Prostate gland (tissue), 2 donors: Measurements from ENCODE around the gene SEM1. TPM values are rescaled to one million over a fixed set of nuclear protein-coding genes. Genes with fewer than 3 reads are reported as not detected.

Experiments
- DNase-seq: peaks from one replicate; pipeline ENCODE4 v3.0.0-alpha.2; 2019; ENCODE audit warnings: low spot score
- H3K27ac ChIP-seq, 2 donors: fragments of 200-600 bp; sonication (generic); 2 replicates each; pipeline ENCODE4 v1.5.1; 2017 to 2019
- H3K27me3 ChIP-seq: fragments of 200-600 bp; sonication (generic); replicated peaks from 2 replicates; pipeline ENCODE4 v1.5.1; 2019; ENCODE audit not compliant: insufficient read depth
- H3K36me3 ChIP-seq, 2 donors: fragments of 200-600 bp; sonication (generic); 1 replicate in 1 of 2; 2 replicates in 1 of 2; pipeline versions ENCODE4 v1.5.1 to v1.8.1; 2017 to 2019
- H3K4me1 ChIP-seq: fragments of 200-600 bp; sonication (generic); replicated peaks from 2 replicates; pipeline ENCODE4 v1.5.1; 2019
- H3K4me3 ChIP-seq, 2 donors: fragments of 200-600 bp; sonication (generic); 2 replicates each; pipeline ENCODE4 v1.5.1; 2017 to 2019
- H3K9me3 ChIP-seq: fragments of 200-600 bp; sonication (generic); 2 replicates; pipeline ENCODE4 v1.5.1; 2017
- POLR2A ChIP-seq: fragments of 450-650 bp; IDR thresholded peaks from one replicate; pipeline ENCODE4 v1.6.1; 2016; ENCODE audit warnings: antibody characterized with exemption, mild to moderate bottlenecking
- POLR2AphosphoS5 ChIP-seq: sonication (generic); formaldehyde crosslinking; IDR thresholded peaks from one replicate; pipeline ENCODE4 v1.6.1; 2017; ENCODE audit warnings: antibody characterized with exemption
- WGBS: methylation state at CpG from one replicate; pipeline ENCODE4 v1.1.5; 2018; 5-methylcytosine and 5-hydroxymethylcytosine counted together
- intact Hi-C: fragments of 100-400 bp; cut with DNase I; formaldehyde crosslinking; loops from one replicate; pipeline ENCODE4 v1.14.2; 2022
- total RNA-seq, 2 donors: library from RNA; depleted of rRNA; stranded (reverse); fragments of >200 nt; gene quantifications; one replicate each; pipeline ENCODE4 v1.1.0, GENCODE V29; 2016
- TF ChIP-seq, protein P1 (sequence below), 4 experiments: fragments of 200-600 bp in 2 of 4; fragments of 450-650 bp in 2 of 4; sonication (generic) in 2 of 4; IDR thresholded peaks; 1 replicate in 3 of 4; 2 replicates in 1 of 4; pipeline ENCODE4 v1.5.1; 2016 to 2019; ENCODE audit warnings: antibody characterized with exemption in 4 of 4, mild to moderate bottlenecking in 2 of 4, moderate library complexity in 2 of 4

The SEM1 gene
- total RNA-seq, 2 donors from 2014 or later, result 16.2 to 24.9 TPM

DNA sequence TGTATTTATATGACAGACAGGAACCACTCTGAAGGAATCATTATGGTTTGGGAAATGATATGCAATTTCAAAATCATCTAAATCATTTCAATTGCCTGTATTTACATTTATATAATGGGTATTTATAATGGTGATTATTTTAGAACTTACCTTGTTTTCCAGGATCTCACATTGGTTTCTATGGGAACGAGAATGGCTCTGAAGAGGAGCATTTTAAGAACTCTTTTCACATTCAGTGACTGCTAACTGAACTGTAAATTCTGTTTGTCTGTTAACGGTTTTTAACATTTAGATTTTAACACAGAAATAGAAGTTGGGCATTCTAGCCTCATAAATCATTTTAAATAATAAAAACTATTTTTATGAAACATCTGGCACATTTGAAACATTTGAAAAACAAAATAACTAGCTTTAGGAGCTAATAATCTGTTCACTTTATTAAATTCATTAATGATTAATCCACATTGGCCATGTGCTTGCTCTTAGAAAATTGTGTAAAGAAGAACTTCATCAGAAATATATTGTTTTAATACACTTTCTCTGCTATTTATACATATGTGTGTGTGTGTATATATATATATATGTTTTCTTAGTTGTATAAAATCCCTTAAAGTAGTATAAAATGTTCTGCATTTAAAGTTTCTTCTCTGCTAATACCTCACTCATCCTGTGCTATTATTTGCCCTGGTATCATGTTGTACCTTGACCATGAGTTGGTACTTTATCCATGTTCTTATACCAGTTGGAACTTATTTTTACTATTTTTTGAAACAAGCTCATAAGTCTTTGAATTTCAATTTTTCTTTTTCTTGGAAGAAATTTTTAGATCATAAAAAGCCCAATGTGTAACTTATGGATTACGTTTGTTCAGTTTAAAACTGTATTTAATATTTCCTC is 8.7 kb upstream of the SEM1 start:
- Histone ChIP-seq H3K36me3 (no peaks in the 10 kb centered on the region), H3K27ac (no peak overlapping the region), H3K4me1 (no peaks in the 10 kb centered on the region), H3K27me3 (no peaks in the 10 kb centered on the region), H3K4me3 (no peak overlapping the region), H3K9me3 (no peaks in the 10 kb centered on the region)
- no peak for TF ChIP-seq POLR2A
- TF ChIP-seq, protein P1, sequence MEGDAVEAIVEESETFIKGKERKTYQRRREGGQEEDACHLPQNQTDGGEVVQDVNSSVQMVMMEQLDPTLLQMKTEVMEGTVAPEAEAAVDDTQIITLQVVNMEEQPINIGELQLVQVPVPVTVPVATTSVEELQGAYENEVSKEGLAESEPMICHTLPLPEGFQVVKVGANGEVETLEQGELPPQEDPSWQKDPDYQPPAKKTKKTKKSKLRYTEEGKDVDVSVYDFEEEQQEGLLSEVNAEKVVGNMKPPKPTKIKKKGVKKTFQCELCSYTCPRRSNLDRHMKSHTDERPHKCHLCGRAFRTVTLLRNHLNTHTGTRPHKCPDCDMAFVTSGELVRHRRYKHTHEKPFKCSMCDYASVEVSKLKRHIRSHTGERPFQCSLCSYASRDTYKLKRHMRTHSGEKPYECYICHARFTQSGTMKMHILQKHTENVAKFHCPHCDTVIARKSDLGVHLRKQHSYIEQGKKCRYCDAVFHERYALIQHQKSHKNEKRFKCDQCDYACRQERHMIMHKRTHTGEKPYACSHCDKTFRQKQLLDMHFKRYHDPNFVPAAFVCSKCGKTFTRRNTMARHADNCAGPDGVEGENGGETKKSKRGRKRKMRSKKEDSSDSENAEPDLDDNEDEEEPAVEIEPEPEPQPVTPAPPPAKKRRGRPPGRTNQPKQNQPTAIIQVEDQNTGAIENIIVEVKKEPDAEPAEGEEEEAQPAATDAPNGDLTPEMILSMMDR (IDR thresholded peaks at IDR 0.05), result no peak
- no peak for TF ChIP-seq POLR2AphosphoS5
- DNase-seq, result no peak
- 68% methylated on average over 3 of the region's 3 CpGs for WGBS
- intact Hi-C loops, result no loop called here

DNA sequence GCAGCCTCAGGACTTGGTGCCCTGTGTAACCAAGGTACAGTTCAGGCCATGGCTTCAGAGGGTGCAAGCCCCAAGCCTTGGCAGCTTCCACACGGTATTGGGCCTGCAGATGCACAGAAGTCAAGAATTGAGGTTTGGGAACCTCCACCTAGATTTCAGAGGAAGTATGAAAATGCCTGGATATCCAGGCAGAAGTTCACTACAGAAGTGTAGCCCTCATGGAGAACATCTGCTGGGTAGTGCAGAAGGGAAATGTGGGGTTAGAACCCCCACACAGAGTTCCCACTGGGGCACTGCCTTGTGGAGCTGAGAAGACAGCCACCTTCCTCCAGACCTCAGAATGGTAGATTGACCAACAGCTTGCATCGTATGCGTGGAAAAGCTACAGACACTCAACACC is 3.4 kb upstream of the SEM1 start:
- Histone ChIP-seq H3K4me1 (no peaks in the 10 kb centered on the region), H3K4me3 (no peak overlapping the region), H3K9me3 (no peaks in the 10 kb centered on the region), H3K27me3 (no peaks in the 10 kb centered on the region), H3K36me3 (no peaks in the 10 kb centered on the region), H3K27ac (no peak overlapping the region)
- intact Hi-C loops, result no loop called here
- TF ChIP-seq POLR2AphosphoS5 (no peak), POLR2A (no peak)
- TF ChIP-seq, protein P1 (IDR thresholded peaks at IDR 0.05), result no peak
- DNase-seq, result no peak
- WGBS, result 83% methylated on average over 3 of the region's 3 CpGs

DNA sequence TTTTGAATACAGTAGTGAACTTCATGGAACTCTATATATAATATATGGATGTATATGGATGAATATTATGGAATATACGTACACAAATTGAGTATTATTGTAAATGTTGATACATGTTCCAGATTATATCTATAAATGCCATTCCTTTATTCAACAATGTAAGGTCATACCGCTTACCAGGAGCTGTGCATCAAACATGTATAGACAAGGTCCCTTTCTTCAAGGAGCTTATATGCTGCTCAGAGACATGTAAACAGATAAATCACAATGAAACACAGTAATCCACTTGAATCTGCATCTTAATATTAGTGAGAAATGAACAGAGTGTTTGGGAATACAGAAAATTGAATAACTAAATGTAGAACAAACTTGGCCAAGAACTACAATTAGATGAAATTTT is 898 bp upstream of the SEM1 start:
- Histone ChIP-seq H3K27ac (no peak overlapping the region), H3K27me3 (no peaks in the 10 kb centered on the region), H3K4me3 (no peak overlapping the region), H3K9me3 (no peaks in the 10 kb centered on the region), H3K4me1 (no peaks in the 10 kb centered on the region), H3K36me3 (no peaks in the 10 kb centered on the region)
- WGBS, result 56% methylated on average over 2 of the region's 2 CpGs
- no peak for DNase-seq
- intact Hi-C loops, result no loop called here
- no peak for TF ChIP-seq POLR2AphosphoS5
- TF ChIP-seq POLR2A, result no peak
- TF ChIP-seq, protein P1 (IDR thresholded peaks at IDR 0.05), result no peak

DNA sequence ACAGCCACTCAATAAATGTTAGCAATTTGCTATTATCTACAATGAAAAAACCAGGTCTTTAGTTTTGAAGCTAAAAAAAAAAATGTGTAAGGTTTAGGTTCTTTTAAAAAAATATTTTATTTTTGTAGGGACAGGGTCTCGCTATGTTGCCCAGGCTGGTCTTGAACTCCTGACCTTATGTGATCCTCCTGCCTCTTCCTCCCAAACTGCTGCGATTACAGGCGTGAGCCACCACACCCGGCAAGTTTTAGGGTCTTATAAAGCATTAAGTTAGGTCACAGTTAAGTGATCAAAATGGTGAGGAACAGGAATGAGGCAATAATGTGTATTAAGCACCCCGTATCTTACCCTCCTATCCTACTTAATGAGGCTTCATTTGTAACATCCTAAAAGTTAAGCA is 774 bp downstream of the SEM1 start:
- WGBS, result 55% methylated on average over 5 of the region's 5 CpGs
- H3K4me1 ChIP-seq, result no peaks in the 10 kb centered on the region
- DNase-seq, result no peak
- no peaks in the 10 kb centered on the region for H3K27me3 ChIP-seq
- intact Hi-C loops, result no loop called here
- peak overlapping the region; percentile 77 to 78 for H3K4me3 ChIP-seq
- TF ChIP-seq POLR2AphosphoS5 (no peak), POLR2A (no peak)
- TF ChIP-seq, protein P1 (IDR thresholded peaks at IDR 0.05), result no peak
- H3K36me3 ChIP-seq, result no peaks in the 10 kb centered on the region
- peak overlapping the region; percentile 83 to 89 for H3K27ac ChIP-seq
- no peaks in the 10 kb centered on the region for H3K9me3 ChIP-seq
